AG04450 (cell line): Measurements from ENCODE around the gene SORCS3. TPM values are rescaled to one million over a fixed set of nuclear protein-coding genes. Genes with fewer than 3 reads are reported as not detected.

Experiments
- CTCF ChIA-PET: fragments of 300-600, 350-600 bp; formaldehyde crosslinking; extraction: SDS; loops from one replicate; lab custom pipeline; 2022; ENCODE audit warnings: antibody characterized with exemption, inconsistent platforms; lab: Charles Lee
- POLR2A ChIA-PET: fragments of 350-600 bp; formaldehyde crosslinking; extraction: SDS; loops from one replicate; lab custom pipeline; 2021; ENCODE audit warnings: antibody characterized with exemption, inconsistent platforms; lab: Yijun Ruan, JAX
- DNase-seq: peaks from one replicate; pipeline ENCODE4 v3.0.0-alpha.2; 2011; ENCODE audit warnings: low read depth, low spot score
- H3K27ac ChIP-seq: one replicate; pipeline ENCODE4 v1.5.1; 2012; ENCODE audit warnings: low read depth, low read length, control low read depth
- H3K27me3 ChIP-seq: one replicate; pipeline ENCODE4 v1.6.0; 2012; ENCODE audit warnings: low read length; ENCODE audit not compliant: control insufficient read depth, insufficient read depth
- H3K4me3 ChIP-seq: 2 replicates; pipeline ENCODE4 v1.5.1; 2011; ENCODE audit warnings: mild to moderate bottlenecking, low read depth, low read length, control low read depth
- H3K9me3 ChIP-seq: 2 replicates; pipeline ENCODE4 v1.5.1; 2012; ENCODE audit warnings: low read length; ENCODE audit not compliant: control insufficient read depth, insufficient read depth
- polyA plus RNA-seq: library from polyadenylated mRNA; depleted of rRNA; stranded (reverse); fragments of >200 nt; gene quantifications from 2 replicates; pipeline ENCODE4 v1.2.3, GENCODE V29; 2011
- TF ChIP-seq, protein P1 (sequence below): IDR thresholded peaks from 2 replicates; pipeline ENCODE4 v1.5.1; 2011; ENCODE audit warnings: low read depth, low read length, control low read depth, inconsistent platforms

The SORCS3 gene
- polyA plus RNA-seq, 1 experiment = not detected

GRCh38 chr10:104622175-104622574 is 18.9 kb upstream of the SORCS3 start:
- ChIA-PET CTCF (interaction anchor here (0.6 to 2.1 kb wide), 2 partner anchors 215 to 217 kb away, joined by 3 to 8 read pairs; no protein-coding TSS in a partner anchor), POLR2A (no interaction called here)
- DNase-seq = no peak
- TF ChIP-seq, protein P1, sequence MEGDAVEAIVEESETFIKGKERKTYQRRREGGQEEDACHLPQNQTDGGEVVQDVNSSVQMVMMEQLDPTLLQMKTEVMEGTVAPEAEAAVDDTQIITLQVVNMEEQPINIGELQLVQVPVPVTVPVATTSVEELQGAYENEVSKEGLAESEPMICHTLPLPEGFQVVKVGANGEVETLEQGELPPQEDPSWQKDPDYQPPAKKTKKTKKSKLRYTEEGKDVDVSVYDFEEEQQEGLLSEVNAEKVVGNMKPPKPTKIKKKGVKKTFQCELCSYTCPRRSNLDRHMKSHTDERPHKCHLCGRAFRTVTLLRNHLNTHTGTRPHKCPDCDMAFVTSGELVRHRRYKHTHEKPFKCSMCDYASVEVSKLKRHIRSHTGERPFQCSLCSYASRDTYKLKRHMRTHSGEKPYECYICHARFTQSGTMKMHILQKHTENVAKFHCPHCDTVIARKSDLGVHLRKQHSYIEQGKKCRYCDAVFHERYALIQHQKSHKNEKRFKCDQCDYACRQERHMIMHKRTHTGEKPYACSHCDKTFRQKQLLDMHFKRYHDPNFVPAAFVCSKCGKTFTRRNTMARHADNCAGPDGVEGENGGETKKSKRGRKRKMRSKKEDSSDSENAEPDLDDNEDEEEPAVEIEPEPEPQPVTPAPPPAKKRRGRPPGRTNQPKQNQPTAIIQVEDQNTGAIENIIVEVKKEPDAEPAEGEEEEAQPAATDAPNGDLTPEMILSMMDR = no peak
- H3K9me3 ChIP-seq = no peaks in the 10 kb centered on the region
- H3K27me3 ChIP-seq = no peaks in the 10 kb centered on the region
- no peak overlapping the region for H3K27ac ChIP-seq
- no peak overlapping the region for H3K4me3 ChIP-seq

- no peak overlapping the region for H3K27ac ChIP-seq
- TF ChIP-seq, protein P1 = peak; percentile 47
- H3K4me3 ChIP-seq = no peak overlapping the region
- H3K27me3 ChIP-seq = no peaks in the 10 kb centered on the region
- DNase-seq = no peak
- no peaks in the 10 kb centered on the region for H3K9me3 ChIP-seq
- ChIA-PET CTCF (interaction anchor here (0.6 to 2.1 kb wide), 2 partner anchors 216 to 217 kb away, joined by 3 to 8 read pairs; no protein-coding TSS in a partner anchor), POLR2A (no interaction called here)
These were observed 18.4 kb upstream of the SORCS3 start for GRCh38 chr10:104622598-104623209.

GRCh38 chr10:104630731-104631130 is 10.4 kb upstream of the SORCS3 start:
- H3K9me3 ChIP-seq = no peaks in the 10 kb centered on the region
- CTCF ChIA-PET = no interaction called here
- no peaks in the 10 kb centered on the region for H3K27me3 ChIP-seq
- no peak overlapping the region for H3K27ac ChIP-seq
- DNase-seq = no peak
- TF ChIP-seq, protein P1 = no peak
- no peak overlapping the region for H3K4me3 ChIP-seq
- POLR2A ChIA-PET = no interaction called here

DNA sequence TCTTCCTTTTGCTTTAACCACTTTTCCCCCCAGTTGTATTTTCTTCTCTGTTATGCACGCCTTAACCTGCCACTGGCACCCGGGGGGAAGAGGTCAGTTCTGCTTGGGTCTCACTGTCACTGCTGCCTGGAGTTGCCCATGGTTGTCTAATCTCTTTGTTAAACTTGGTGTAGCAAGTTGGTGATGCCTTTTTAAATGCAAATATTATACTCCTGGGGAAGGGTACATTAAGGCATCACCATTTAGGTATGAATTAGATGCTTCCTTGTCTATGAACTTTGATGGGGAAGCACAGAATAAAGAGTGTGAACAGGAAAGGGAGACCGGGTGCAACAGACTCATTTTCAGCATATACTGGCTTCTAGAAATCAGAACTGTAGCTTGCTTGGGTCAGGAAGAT is 9.1 kb upstream of the SORCS3 start:
- ChIA-PET CTCF (no interaction called here), POLR2A (no interaction called here)
- no peak for DNase-seq
- Histone ChIP-seq H3K9me3 (no peaks in the 10 kb centered on the region), H3K4me3 (no peak overlapping the region), H3K27ac (no peak overlapping the region), H3K27me3 (no peaks in the 10 kb centered on the region)
- TF ChIP-seq, protein P1 = no peak

DNA sequence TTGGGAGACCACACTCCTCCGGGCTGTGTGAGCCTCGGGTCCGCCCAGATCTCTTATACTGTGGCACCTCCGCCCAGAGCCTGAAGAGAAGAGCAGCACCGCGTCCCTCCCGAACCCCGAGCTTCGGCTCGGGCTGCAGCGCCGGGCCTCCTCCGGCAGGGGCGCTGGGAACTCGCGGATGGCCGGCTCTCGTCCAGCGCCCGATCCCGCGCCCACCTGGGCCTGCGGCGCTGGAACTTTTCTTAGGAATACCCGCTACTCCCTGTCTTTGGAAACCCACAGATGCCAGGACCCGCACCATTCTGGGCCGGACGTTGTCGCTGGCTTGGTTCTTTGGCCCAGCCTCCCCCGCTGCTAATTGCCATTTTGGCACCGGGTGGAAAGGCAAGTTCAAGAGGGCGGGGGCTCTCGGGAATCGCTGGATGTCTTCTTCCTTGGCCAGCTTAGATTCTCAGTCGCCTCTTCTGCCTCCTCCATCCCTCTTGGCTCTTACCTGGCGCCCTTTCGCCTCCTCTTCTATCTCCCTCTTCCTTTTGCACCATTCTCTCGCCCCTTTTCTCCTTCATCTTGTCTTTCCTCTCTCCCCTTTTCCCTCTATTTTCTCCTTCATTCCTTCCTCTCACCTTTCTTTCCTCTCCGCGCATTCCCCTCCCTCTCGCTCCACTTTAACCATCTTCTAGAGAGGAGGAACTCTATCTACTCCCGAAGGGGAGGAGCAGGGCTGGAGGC is 2.1 kb upstream of the SORCS3 start:
- TF ChIP-seq, protein P1 = peak; percentile 38; the same call in 1 of the 2 replicates
- no peak for DNase-seq
- CTCF ChIA-PET = interaction anchor here (0.5 to 1.6 kb wide), 2 partner anchors 13 to 1426 kb away, joined by 3 read pairs; no protein-coding TSS in a partner anchor
- peaks cover 42% of the 10 kb centered on the region for H3K27me3 ChIP-seq
- POLR2A ChIA-PET = no interaction called here
- H3K27ac ChIP-seq = no peak overlapping the region
- no peak overlapping the region for H3K4me3 ChIP-seq
- no peaks in the 10 kb centered on the region for H3K9me3 ChIP-seq
